ENCODE results near the gene MVP.

Gene MVP

DNA sequence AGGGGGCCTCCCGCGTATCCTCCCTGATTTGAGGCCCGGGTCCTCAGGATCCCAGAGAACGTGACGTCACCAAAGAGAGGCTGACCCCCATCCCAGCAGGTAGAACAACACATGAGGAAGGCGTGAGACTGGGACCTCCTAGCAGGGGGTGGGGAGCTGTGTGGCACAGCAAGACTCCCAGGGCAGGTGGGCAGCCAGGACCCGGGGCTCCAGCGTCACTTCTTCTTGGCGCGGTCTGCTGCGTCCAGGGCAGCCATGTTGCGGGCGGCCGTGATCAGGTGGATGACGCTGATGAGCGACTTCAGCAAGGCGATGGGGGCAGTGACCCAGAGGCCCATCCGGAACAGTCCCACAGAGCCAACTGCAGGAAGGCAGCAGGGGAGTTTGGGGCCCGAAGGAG lies 38.7 kb downstream of the MVP start:
- TF ChIP-seq GATA3 (IDR thresholded peaks at IDR 0.05; ENCODE audit: low read depth, low read length) (no peak), GATA2 (IDR thresholded peaks at IDR 0.05; ENCODE audit: low read depth, low read length) (no peak)

DNA sequence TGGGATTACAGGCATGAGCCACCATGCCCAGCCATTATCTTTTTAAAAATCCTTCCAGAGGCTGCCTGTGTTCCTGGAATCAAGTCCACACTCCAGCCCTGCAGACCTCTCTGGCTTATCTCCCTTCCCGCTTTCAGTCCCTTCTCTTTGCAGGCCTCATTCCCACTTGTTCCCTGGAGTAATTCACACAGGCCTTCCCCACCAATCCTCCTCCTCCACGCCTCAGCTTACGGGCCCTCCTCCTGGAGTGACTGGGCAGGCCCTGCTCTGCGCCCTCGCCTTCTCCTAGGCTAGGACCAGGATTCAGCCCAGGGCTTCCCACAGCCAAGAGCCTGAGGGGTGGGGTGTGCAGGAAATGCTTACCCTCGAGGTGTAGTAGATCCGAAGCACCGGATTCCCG lies 40.0 kb downstream of the MVP start:
- TF ChIP-seq GATA2 (IDR thresholded peaks at IDR 0.05; ENCODE audit: low read depth, low read length) (no peak), GATA3 (IDR thresholded peaks at IDR 0.05; ENCODE audit: low read depth, low read length) (no peak)

DNA sequence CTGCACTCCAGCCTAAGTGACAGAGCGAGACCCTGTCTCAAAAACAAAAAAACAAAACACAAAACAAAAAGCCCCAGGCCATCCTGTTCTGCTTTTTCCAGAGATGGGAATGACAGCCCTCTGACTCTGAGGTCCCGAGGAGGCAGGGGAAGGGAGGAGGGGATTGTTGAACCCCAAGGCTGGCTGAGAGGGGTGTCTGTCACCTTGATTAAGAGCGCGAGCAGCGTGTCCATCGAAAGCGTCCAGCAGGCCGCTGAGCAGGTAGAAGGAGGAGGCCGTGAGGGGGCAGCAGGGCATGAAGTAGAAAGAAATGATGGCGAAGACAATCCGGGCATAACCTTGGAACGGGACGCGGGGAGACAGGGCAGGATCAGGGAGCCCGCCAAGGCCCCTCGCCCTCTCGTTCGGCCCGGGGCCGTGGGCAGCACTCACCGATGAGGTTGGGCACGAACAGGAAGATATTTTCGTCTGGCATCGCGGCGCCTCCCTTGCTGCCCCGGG lies 42.2 kb downstream of the MVP start:
- no peak for TF ChIP-seq GATA2 (IDR thresholded peaks at IDR 0.05; ENCODE audit: low read depth, low read length)
- no peak for TF ChIP-seq GATA3 (IDR thresholded peaks at IDR 0.05; ENCODE audit: low read depth, low read length)

DNA sequence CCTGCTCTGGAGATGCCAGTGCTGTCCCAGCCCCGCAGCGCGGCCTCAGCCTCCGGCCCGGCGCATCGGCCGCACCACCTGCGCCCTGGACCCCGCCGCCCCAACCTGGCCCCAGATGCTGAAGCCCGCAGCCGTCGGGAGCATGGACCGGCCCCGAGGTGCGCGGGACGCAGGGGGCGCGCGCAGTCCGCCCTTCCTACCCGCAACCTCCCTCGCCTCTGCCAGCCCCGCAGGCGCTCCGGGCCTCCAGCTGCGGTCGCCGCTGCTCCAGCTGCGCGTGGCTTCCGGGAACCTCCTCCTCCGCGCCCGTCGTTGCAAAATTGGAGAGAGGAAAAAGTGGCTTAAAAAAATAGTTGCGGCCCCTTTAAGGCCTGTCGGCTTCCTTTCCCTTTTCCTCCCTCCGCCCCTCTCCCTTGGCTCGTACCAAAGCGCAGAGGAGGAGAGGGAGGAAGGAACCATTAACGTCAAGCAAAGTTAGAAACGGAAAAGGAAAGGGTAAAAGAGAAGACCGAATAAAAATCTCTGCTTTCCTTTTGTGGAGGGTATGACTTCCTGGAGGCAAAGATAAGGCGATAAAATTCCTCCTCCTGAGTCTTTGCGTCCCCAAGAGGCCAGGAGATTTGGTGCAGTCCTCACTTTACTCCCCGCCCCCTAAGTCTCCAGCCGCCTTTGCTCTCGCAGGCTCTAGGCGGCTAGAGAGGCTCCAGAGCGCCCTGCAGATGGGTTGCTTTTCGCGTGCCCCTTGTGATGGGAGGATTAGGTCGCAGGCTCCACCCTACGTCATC lies 42.8 kb downstream of the MVP start, which contains the start of gene CDIPT:
CDIPT (minus strand) TSS at position 343 of the 785 bp plus-strand sequence. CDS start 369 bp downstream, outside the sequence.
- TF ChIP-seq GATA3 (IDR thresholded peaks at IDR 0.05; ENCODE audit: low read depth, low read length) = no peak
- no peak for TF ChIP-seq GATA2 (IDR thresholded peaks at IDR 0.05; ENCODE audit: low read depth, low read length)

DNA sequence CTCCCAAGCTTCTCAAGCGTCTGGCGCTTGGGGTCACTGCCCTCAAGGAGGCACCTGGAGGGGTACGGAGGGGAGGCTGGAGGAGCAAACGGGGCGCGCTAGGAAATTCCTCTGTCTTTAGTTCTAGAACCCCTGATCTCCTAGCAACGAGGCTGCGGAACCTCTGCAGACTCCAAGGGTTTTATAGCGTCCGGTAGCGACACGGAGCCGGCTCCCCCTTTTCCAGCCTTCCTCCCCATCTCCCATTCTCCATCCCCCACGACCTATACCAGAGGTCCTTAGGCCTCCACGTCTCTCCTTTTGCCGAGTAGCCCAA lies 43.4 kb downstream of the MVP start:
- TF ChIP-seq GATA3 (IDR thresholded peaks at IDR 0.05; ENCODE audit: low read depth, low read length) (no peak), GATA2 (IDR thresholded peaks at IDR 0.05; ENCODE audit: low read depth, low read length) (no peak)

DNA sequence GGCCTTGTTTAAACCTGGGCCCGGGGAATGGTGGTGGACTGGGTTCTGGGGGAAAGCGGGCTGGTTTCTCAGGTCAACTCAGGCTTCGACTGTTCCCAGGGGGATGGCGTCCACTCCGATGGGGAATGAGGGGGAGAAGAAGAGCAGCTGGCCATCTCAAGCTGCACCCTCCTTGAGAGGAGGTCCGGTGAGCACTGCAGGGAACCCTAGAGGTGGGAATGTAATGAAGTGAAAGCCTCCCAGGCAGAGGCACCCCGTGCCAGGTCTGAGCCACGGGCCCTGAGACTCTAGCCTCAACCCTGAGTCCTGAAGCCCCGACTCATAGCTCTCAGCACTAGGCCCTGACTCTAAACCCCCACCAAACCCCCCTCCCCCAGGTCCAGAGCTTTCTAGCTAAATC lies 43.9 kb downstream of the MVP start:
- TF ChIP-seq GATA2 (IDR thresholded peaks at IDR 0.05; ENCODE audit: low read depth, low read length) (no peak), GATA3 (IDR thresholded peaks at IDR 0.05; ENCODE audit: low read depth, low read length) (no peak)

DNA sequence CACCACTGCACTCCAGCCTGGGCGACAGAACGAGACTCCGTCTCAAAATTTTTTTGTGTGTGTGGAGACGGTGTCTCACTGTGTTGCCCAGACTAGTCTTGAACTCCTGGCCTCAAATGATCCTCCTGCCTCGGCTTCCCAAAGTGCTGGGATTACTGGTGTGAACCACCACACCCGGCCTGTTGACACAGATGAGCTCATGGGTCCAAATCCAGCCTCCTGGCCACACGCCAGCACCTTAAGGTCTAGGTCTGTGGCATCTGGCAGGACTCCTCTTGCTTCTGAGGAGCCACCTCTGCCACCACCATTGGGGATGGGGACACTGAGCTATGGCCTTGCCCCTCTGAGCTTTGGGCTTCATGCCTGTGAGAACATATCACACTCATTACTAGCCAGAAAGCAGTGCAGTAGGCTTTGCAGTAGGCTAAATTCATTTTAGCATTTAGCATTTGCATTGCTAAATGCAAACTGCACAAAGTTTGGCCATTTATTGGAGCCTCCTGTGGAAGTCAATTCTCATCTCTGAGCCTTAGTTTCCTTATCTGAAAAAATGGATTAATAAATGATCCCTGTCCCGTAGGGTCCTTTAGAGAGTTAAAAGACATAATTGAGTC lies 48.2 kb downstream of the MVP start:
- no peak for TF ChIP-seq GATA3 (IDR thresholded peaks at IDR 0.05; ENCODE audit: low read depth, low read length)
- no peak for TF ChIP-seq GATA2 (IDR thresholded peaks at IDR 0.05; ENCODE audit: low read depth, low read length)

DNA sequence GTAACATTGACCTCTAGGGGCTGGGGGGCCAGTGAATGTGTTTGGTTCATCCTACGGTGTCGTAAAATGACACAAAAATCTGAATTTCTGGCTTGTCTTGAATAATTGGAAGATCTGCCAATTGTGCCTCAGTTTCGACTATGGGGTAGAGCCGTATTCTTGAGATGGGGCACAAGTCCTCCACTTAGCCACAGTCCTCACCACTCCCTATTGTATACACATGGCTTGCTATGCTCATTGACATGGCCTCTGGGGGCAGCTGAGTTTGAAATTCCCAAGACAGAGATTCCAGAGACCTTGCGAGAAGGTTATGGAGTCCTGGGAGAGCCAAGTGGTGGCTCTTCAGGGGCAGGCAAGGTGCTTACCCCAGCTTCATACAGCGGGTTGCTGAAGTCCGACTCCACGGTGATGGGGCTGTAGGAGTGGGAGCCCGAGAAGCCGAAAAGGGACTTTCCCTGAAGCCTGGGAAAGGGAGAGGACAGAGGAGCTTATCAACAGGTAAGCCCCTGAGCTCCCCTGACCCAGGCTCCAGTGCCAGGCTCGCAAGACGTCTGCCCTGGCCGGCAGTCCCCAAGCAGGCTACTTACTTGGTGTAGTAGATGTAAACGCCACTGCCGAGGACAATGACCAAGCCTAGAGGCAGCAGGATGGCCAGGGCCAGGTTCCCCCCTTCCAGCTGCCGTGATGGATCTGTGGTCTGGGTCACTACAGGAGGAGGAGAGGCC lies 51.7 kb downstream of the MVP start:
- TF ChIP-seq GATA2 (IDR thresholded peaks at IDR 0.05; ENCODE audit: low read depth, low read length) (no peak), GATA3 (IDR thresholded peaks at IDR 0.05; ENCODE audit: low read depth, low read length) (no peak)

DNA sequence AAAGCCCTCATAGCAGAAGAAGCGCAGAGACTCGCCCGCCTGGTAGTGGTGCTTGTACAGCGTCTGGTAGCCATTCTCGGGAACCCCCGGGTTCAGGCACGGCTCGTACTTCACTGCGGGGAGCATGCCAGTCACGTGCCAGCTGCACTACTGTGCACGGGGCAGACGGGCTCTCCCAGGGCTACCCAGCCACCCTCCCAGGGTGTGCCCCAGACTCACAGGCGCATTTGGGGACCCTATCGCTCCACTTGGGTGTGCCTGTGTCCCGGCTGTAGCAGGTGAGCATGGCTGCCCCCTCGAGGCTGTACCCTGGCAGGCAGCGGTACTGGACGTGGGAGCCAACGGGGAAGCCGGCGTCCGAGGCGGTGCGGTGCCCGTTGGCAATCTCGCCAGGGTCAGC lies 53.1 kb downstream of the MVP start:
- TF ChIP-seq GATA3 (IDR thresholded peaks at IDR 0.05; ENCODE audit: low read depth, low read length) (no peak), GATA2 (IDR thresholded peaks at IDR 0.05; ENCODE audit: low read depth, low read length) (no peak)

DNA sequence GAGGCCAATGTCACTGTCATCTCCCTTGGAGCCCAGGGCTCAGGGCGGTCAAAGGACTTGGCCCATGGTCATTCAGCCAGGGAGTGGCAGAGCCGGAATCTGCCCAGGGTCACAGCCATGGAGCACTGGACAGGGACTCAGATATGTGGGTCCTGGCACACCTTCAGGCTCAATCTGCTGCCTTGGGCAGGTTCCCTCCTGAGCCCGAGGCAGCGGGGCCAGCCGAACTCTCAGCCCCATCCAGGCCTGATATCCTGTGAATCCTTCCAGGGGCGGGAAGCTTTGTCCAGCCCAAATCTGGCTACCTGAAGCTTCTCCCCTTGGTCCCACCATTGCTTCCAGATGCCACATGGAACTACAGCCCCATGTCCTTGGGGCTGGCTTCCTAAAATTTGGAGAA lies 54.9 kb downstream of the MVP start:
- TF ChIP-seq GATA2 (IDR thresholded peaks at IDR 0.05; ENCODE audit: low read depth, low read length) (no peak), GATA3 (IDR thresholded peaks at IDR 0.05; ENCODE audit: low read depth, low read length) (no peak)

DNA sequence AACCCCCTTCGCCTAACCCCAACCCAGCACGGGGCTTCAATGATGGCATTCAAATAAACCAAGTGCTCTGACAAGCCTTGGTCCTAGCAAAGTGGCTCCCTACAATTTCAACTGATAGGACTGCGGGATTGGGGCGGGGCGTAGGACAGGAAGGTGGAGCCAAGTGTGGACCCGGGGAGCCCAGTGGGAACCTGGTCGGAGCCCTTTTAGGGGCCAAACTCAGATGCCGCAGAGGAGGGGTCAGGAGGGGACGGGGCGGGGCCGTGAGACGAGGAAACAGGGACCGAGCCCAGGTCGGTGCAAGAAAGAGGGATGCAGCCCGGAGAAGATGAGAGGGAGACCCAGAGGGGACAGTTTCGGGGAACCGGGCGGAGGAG lies 55.9 kb downstream of the MVP start:
- no peak for TF ChIP-seq GATA2 (IDR thresholded peaks at IDR 0.05; ENCODE audit: low read depth, low read length)
- TF ChIP-seq GATA3 (IDR thresholded peaks at IDR 0.05; ENCODE audit: low read depth, low read length) = no peak

DNA sequence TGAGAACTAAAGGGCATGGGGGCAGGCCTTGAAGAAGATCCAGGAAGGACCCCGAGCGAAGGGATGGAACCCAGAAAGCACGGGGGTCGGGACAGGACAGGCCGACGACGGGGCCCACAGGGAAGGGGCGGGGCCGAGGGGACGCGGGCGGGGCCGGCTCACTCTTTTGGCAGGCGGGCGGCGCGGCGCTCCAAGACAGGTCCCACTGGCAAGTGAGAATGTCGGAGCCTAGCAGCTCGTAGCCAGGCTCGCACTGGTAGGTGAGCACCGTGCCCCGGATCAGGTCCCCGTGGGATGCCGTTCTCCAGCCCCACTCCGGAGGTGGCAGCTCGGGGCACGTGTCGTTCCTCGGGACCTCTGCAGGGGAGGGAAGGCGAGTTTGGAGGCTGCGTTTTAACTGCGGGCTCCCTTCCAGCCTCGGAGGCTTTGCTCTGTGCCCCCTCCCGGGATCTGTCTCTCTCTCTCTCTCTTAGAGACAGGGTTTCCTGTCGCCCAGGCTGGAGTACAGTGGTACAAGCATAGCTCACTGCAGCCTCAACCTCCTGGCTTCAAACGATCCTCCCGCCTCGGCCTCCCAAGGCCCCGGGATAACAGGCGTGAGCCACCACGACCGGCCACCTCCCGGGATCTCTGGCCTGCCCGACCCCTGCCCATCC lies 56.5 kb downstream of the MVP start:
- no peak for TF ChIP-seq GATA2 (IDR thresholded peaks at IDR 0.05; ENCODE audit: low read depth, low read length)
- no peak for TF ChIP-seq GATA3 (IDR thresholded peaks at IDR 0.05; ENCODE audit: low read depth, low read length)

DNA sequence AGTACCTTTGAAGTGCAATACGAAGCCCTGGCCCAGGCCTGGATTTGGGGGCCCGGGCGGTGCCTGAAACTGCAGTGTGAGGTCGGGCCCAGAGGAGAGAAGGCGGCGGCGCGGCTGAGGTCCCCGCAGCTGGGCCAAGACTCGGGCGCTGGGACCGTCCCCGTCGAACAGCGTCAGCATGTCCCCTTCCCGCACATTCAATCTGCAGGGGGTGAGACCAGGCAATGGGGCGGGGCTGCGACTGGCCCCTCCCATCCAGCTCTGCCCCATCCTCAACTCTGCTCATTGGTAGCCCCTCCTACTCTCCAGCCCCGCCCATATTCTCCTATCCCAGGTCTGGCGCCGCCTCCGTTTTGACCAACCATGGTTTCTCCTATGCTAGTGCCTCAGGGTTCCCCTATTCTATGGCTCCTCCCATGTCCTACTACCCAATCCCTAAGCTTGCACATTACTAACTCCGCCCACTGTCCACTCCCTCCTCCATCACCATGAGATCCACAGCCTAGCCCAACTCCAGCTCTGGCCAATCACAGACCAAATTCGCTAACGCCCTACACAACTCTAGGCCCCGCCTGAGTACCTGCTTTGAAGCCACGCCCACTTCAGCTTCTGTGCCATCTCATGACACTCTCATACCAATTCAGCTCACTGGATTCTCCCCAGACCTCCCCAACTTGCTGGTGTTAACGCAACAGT lies 57.2 kb downstream of the MVP start:
- TF ChIP-seq GATA3 (IDR thresholded peaks at IDR 0.05; ENCODE audit: low read depth, low read length) (no peak), GATA2 (IDR thresholded peaks at IDR 0.05; ENCODE audit: low read depth, low read length) (no peak)

DNA sequence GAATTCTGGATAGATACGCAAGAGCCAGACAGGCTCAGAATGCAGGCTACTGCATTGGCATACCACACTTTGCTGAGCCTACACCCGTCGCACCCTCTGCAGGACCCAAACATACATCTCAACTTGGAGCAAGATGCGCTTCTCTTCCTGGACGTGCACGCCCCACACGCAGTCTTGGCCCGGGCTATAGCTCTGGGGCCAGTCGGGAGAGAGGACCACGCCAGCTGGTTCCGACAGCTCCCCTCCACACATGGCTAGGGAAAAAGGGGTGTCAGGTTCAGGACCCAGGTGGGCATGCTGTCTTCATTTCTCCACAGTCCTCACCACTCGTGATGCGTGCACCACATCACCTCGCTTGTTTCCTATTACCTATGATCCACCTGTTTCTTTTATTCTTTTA lies 57.9 kb downstream of the MVP start:
- TF ChIP-seq GATA2 (IDR thresholded peaks at IDR 0.05; ENCODE audit: low read depth, low read length) = no peak
- TF ChIP-seq GATA3 (IDR thresholded peaks at IDR 0.05; ENCODE audit: low read depth, low read length) = no peak

Data from SH-SY5Y (cell line).